ENCODE data around the gene PAMR1.

DNA sequence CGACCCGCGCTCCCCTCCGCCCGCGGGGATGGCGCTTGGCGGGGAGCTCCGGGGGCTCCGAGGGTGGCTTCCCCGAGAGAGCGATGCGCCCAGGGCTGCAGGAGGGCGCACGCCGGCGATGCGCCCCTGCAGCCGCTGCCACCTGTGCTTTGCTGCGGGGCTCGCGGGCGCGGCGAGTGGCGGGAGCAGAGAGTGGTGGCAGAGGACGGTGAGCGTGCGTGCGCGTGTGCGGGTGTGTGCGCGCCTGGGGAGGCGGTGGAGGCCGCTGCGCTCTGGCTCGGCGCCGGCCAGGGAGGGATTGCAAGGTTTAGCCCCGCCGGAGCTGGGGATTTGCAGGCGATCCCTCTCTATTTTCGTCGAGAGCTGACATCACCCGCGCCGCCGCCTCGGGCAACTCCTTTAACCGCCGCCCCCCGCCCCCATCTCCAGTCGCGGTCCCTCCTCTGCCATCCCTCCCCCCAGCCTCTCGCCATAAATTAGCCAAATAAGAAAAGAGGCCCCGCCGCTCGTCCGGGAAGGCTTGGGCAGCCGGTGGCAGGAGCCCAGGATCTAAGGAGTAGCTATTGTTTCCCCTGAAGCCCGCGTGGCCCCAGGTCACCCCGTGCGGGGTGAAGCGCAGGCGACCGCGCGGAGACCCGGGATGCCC, 106.1 kb downstream of the PAMR1 start, which contains the start of gene SLC1A2:
- no peak for TF ChIP-seq POLR2A (conservative IDR thresholded peaks at IDR 0.05)
- TF ChIP-seq AFF4 (CRISPR knock-in tag; IDR thresholded peaks at IDR 0.05) = no peak
- no peak for TF ChIP-seq GABPB1 (CRISPR knock-in tag; IDR thresholded peaks at IDR 0.05)

Data from K562 (cell line).